Loucy (cell line): Measurements from ENCODE around the gene CTNND2.

Experiments
- H2AFZ ChIP-seq: fragments of 200-600 bp; sonication (generic); 2 replicates; pipeline ENCODE4 v1.6.0; 2016; ENCODE audit warnings: antibody characterized with exemption, mild to moderate bottlenecking, low read length, moderate library complexity
- H3F3A ChIP-seq: fragments of 200-600 bp; 2 replicates; pipeline ENCODE4 v1.6.0; 2016; ENCODE audit warnings: antibody characterized with exemption, low read depth, mild to moderate bottlenecking
- H3K27me3 ChIP-seq: fragments of 200-600 bp; sonication (generic); 2 replicates; pipeline ENCODE4 v1.6.1; 2014; ENCODE audit warnings: low read length, mild to moderate bottlenecking; ENCODE audit not compliant: insufficient read depth, poor library complexity, severe bottlenecking
- H3K36me3 ChIP-seq: fragments of 200-600 bp; sonication (generic); 2 replicates; pipeline ENCODE4 v1.6.1; 2016; ENCODE audit warnings: low read length; ENCODE audit not compliant: insufficient read depth
- H3K4me1 ChIP-seq: fragments of 200-600 bp; sonication (generic); 2 replicates; pipeline ENCODE4 v1.5.1; 2014; ENCODE audit warnings: low read length, mild to moderate bottlenecking; ENCODE audit not compliant: insufficient read depth, poor library complexity, severe bottlenecking
- H3K4me2 ChIP-seq: fragments of 200-600 bp; sonication (generic); 2 replicates; pipeline ENCODE4 v1.6.0; 2014; ENCODE audit warnings: antibody characterized with exemption, low read length, low read depth, mild to moderate bottlenecking; ENCODE audit not compliant: poor library complexity, severe bottlenecking
- H3K4me3 ChIP-seq: fragments of 200-600 bp; sonication (generic); 2 replicates; pipeline ENCODE4 v1.5.1; 2014; ENCODE audit warnings: low read length, mild to moderate bottlenecking, mixed read lengths; ENCODE audit not compliant: poor library complexity, severe bottlenecking
- H3K79me2 ChIP-seq: fragments of 200-600 bp; sonication (generic); 2 replicates; pipeline ENCODE4 v1.6.1; 2014; ENCODE audit warnings: low read length; ENCODE audit not compliant: insufficient read depth
- H3K9ac ChIP-seq: fragments of 200-600 bp; sonication (generic); 2 replicates; pipeline ENCODE4 v1.6.0; 2014; ENCODE audit warnings: mild to moderate bottlenecking, low read depth, low read length, moderate library complexity; ENCODE audit not compliant: poor library complexity, severe bottlenecking
- H3K9me2 ChIP-seq: fragments of 200-600 bp; sonication (generic); replicated peaks from 2 replicates; pipeline ENCODE4 v1.6.1; 2016; ENCODE audit warnings: low read depth, low read length, mixed read lengths
- H3K9me3 ChIP-seq: fragments of 200-600 bp; sonication (generic); 2 replicates; pipeline ENCODE4 v1.6.1; 2014; ENCODE audit warnings: mild to moderate bottlenecking, antibody characterized with exemption, low read length, low read depth; ENCODE audit not compliant: insufficient read depth
- H4K20me1 ChIP-seq: fragments of 200-600 bp; sonication (generic); 2 replicates; pipeline ENCODE4 v1.6.0; 2014; ENCODE audit warnings: antibody characterized with exemption, low read length, mild to moderate bottlenecking; ENCODE audit not compliant: insufficient read depth, poor library complexity, severe bottlenecking
- CTCF ChIP-seq: fragments of 200-600 bp; sonication (generic); conservative IDR thresholded peaks from 2 replicates; pipeline ENCODE4 v1.5.1; 2014; ENCODE audit warnings: mild to moderate bottlenecking, antibody characterized with exemption, low read length
- EZH2phosphoT487 ChIP-seq: fragments of 200-600 bp; IDR thresholded peaks from 2 replicates; pipeline ENCODE4 v1.6.1; 2018; ENCODE audit warnings: antibody characterized with exemption, mild to moderate bottlenecking, moderate library complexity, borderline replicate concordance

CTNND2 gene

GRCh38 chr5:11650936-11651335 lies 253.3 kb downstream of the CTNND2 start:
- Histone ChIP-seq H3K9me2 (no peaks in the 10 kb centered on the region), H3K9ac (no peak overlapping the region), H3F3A (no peaks in the 10 kb centered on the region), H4K20me1 (no peaks in the 10 kb centered on the region), H3K9me3 (peaks cover 16% of the 10 kb centered on the region; the same call in 1 of the 2 replicates), H3K4me2 (no peak overlapping the region), H3K4me3 (no peak overlapping the region), H2AFZ (no peak overlapping the region), H3K36me3 (no peaks in the 10 kb centered on the region), H3K4me1 (peaks cover 19% of the 10 kb centered on the region), H3K27me3 (no peaks in the 10 kb centered on the region), H3K79me2 (no peaks in the 10 kb centered on the region)
- TF ChIP-seq CTCF (no peak), EZH2phosphoT487 (no peak)

- peaks cover 9% of the 10 kb centered on the region for H3F3A ChIP-seq
- no peaks in the 10 kb centered on the region for H4K20me1 ChIP-seq
- no peaks in the 10 kb centered on the region for H3K27me3 ChIP-seq
- H2AFZ ChIP-seq = peak overlapping the region; percentile 79
- no peaks in the 10 kb centered on the region for H3K9me2 ChIP-seq
- no peak for TF ChIP-seq CTCF
- TF ChIP-seq EZH2phosphoT487 = no peak
- H3K4me3 ChIP-seq = no peak overlapping the region
- H3K9ac ChIP-seq = no peak overlapping the region
- H3K9me3 ChIP-seq = peaks cover 13% of the 10 kb centered on the region; the same call in 1 of the 2 replicates
- H3K79me2 ChIP-seq = no peaks in the 10 kb centered on the region
- no peak overlapping the region for H3K4me2 ChIP-seq
- peaks cover 31% of the 10 kb centered on the region for H3K4me1 ChIP-seq
- H3K36me3 ChIP-seq = no peaks in the 10 kb centered on the region
Observed at GRCh38 chr5:11646141-11646540, 258.1 kb downstream of the CTNND2 start.

- 0 out of 2 replicates have a peak overlapping the region, but pooled peaks have one; percentile 4 for H2AFZ ChIP-seq
- no peaks in the 10 kb centered on the region for H3K36me3 ChIP-seq
- H3K79me2 ChIP-seq = no peaks in the 10 kb centered on the region
- H3K4me1 ChIP-seq = peaks cover 53% of the 10 kb centered on the region
- H3K27me3 ChIP-seq = no peaks in the 10 kb centered on the region
- peaks cover 9% of the 10 kb centered on the region for H3F3A ChIP-seq
- peak overlapping the region; percentile 60 for H3K4me3 ChIP-seq
- peak overlapping the region; percentile 67 for H3K9ac ChIP-seq
- no peaks in the 10 kb centered on the region for H3K9me3 ChIP-seq
- no peaks in the 10 kb centered on the region for H3K9me2 ChIP-seq
- TF ChIP-seq EZH2phosphoT487 = no peak
- TF ChIP-seq CTCF = no peak
- H3K4me2 ChIP-seq = peak overlapping the region; percentile 72
- H4K20me1 ChIP-seq = no peaks in the 10 kb centered on the region
Observed at GRCh38 chr5:11642438-11642837, 261.8 kb downstream of the CTNND2 start.
